ENCODE data around the gene TFF1.

Gene TFF1

GRCh38 chr21:42314616-42315295, 51.6 kb downstream of the TFF1 start:
- intact Hi-C loops (cut with DNase I): no loop called here
- DNase-seq: no peak

- intact Hi-C loops (cut with DNase I): no loop called here
- DNase-seq: peak in 1 of 42 donors; percentile 36
These were observed 52.8 kb downstream of the TFF1 start for GRCh38 chr21:42313501-42313969.

GRCh38 chr21:42312626-42313104, 53.7 kb downstream of the TFF1 start:
- peak in 1 of 42 donors; percentile 28 for DNase-seq
- intact Hi-C loops (cut with DNase I): no loop called here
